Measurements from ENCODE around the gene UBTD1. TPM values are rescaled to one million over a fixed set of nuclear protein-coding genes. Genes with fewer than 3 reads are reported as not detected.

The UBTD1 gene
- polyA plus RNA-seq, 3 donors from 2014 or later, result 1.7 to 3.2 (median 2.9) TPM

- Mint-ChIP-seq H3K4me3 (no peak overlapping the region), H3K27ac (no peak overlapping the region)
Observed at GRCh38 chr10:97608991-97609561, 110.4 kb downstream of the UBTD1 start.

GRCh38 chr10:97611473-97611872 lies 112.7 kb downstream of the UBTD1 start:
- H3K9me3 Mint-ChIP-seq, result no peaks in the 10 kb centered on the region
- no peak overlapping the region for H3K27ac Mint-ChIP-seq
- H3K4me1 Mint-ChIP-seq, result no peaks in the 10 kb centered on the region
- H3K36me3 Mint-ChIP-seq, result peaks cover 0 to 3% (median 3%) of the 10 kb centered on the region in 3 donors
- no peak overlapping the region for H3K4me3 Mint-ChIP-seq
- H3K27me3 Mint-ChIP-seq (ENCODE audit: low read depth in 3 of 3), result peaks cover 0 to 4% (median 0%) of the 10 kb centered on the region in 3 donors
- DNase-seq, result no peak

More at GRCh38 chr10:97608991-97609561, 110.4 kb downstream of the UBTD1 start:
- Mint-ChIP-seq H3K27me3 (ENCODE audit: low read depth in 3 of 3) (peaks cover 0 to 5% (median 0%) of the 10 kb centered on the region in 3 donors), H3K4me1 (no peaks in the 10 kb centered on the region), H3K36me3 (no peaks in the 10 kb centered on the region), H3K9me3 (no peaks in the 10 kb centered on the region)
- no peak for DNase-seq

GRCh38 chr10:97612386-97612785 lies 113.7 kb downstream of the UBTD1 start:
- no peaks in the 10 kb centered on the region for H3K9me3 Mint-ChIP-seq
- H3K4me1 Mint-ChIP-seq, result no peaks in the 10 kb centered on the region
- peaks cover 0 to 7% (median 3%) of the 10 kb centered on the region in 3 donors for H3K36me3 Mint-ChIP-seq
- H3K27me3 Mint-ChIP-seq (ENCODE audit: low read depth in 3 of 3), result no peaks in the 10 kb centered on the region
- H3K27ac Mint-ChIP-seq, result no peak overlapping the region
- DNase-seq, result peak; percentile 14 to 28 (median 24)
- no peak overlapping the region for H3K4me3 Mint-ChIP-seq

- peaks cover 0 to 4% (median 0%) of the 10 kb centered on the region in 3 donors for H3K27me3 Mint-ChIP-seq (ENCODE audit: low read depth in 3 of 3)
- no peaks in the 10 kb centered on the region for H3K9me3 Mint-ChIP-seq
- peaks cover 0 to 7% (median 3%) of the 10 kb centered on the region in 3 donors for H3K36me3 Mint-ChIP-seq
- H3K27ac Mint-ChIP-seq, result no peak overlapping the region
- no peak overlapping the region for H3K4me3 Mint-ChIP-seq
- DNase-seq, result no peak
- H3K4me1 Mint-ChIP-seq, result no peaks in the 10 kb centered on the region
Observed at GRCh38 chr10:97618285-97618684, 119.6 kb downstream of the UBTD1 start.

- no peak overlapping the region for H3K4me3 Mint-ChIP-seq
- peaks cover 0 to 7% (median 3%) of the 10 kb centered on the region in 3 donors for H3K36me3 Mint-ChIP-seq
- peaks cover 0 to 4% (median 0%) of the 10 kb centered on the region in 3 donors for H3K27me3 Mint-ChIP-seq (ENCODE audit: low read depth in 3 of 3)
- no peak for DNase-seq
- no peaks in the 10 kb centered on the region for H3K9me3 Mint-ChIP-seq
- H3K27ac Mint-ChIP-seq, result no peak overlapping the region
- H3K4me1 Mint-ChIP-seq, result no peaks in the 10 kb centered on the region
Observed at GRCh38 chr10:97618733-97619132, 120.0 kb downstream of the UBTD1 start.

Other genes with a start within 250 kb of the UBTD1 start
- 1 to 10 TPM; 4.9 to 8.2 (median 6.7) TPM for gene ARHGAP19, start 206.3 kb upstream of the UBTD1 start, polyA plus RNA-seq
- 10 to 100 TPM in 1 of 3 donors, 1 to 10 TPM in 2; 8.0 to 15.2 (median 8.1) TPM for gene FRAT1, start 179.7 kb upstream of the UBTD1 start, polyA plus RNA-seq
- gene FRAT2, start 164.2 kb upstream of the UBTD1 start, polyA plus RNA-seq, result 10 to 100 TPM; 11.5 to 22.5 (median 15.9) TPM
- gene RRP12, start 97.6 kb upstream of the UBTD1 start, polyA plus RNA-seq, result 1 to 10 TPM; 4.6 to 8.5 (median 7.0) TPM
- gene PGAM1, start 72.7 kb upstream of the UBTD1 start, polyA plus RNA-seq, result 100 to 1,000 TPM; 315 to 415 (median 316) TPM
- 10 to 100 TPM; 60.3 to 96.0 (median 66.8) TPM for gene EXOSC1, start 52.9 kb upstream of the UBTD1 start, polyA plus RNA-seq
- 10 to 100 TPM; 19.9 to 38.5 (median 27.1) TPM for gene ZDHHC16, start 52.7 kb upstream of the UBTD1 start, polyA plus RNA-seq
- 10 to 100 TPM; 21.8 to 32.0 (median 29.6) TPM for gene MMS19, start 502 bp upstream of the UBTD1 start, polyA plus RNA-seq
- not detected for gene ANKRD2, start 73.9 kb downstream of the UBTD1 start, polyA plus RNA-seq
- gene HOGA1, start 85.5 kb downstream of the UBTD1 start, polyA plus RNA-seq, result not detected
- gene C10orf62, start 90.8 kb downstream of the UBTD1 start, polyA plus RNA-seq, result not detected
- 1 to 10 TPM in 2 of 3 donors, under 1 TPM in 1; 0.80 to 6.1 (median 1.1) TPM for gene MORN4, start 134.6 kb downstream of the UBTD1 start, polyA plus RNA-seq
- 10 to 100 TPM; 12.6 to 19.6 (median 17.6) TPM for gene PI4K2A, start 141.7 kb downstream of the UBTD1 start, polyA plus RNA-seq
- gene AVPI1, start 188.3 kb downstream of the UBTD1 start, polyA plus RNA-seq, result 10 to 100 TPM in 1 of 3 donors, 1 to 10 TPM in 2; 3.0 to 14.1 (median 4.4) TPM
- gene MARVELD1, start 214.8 kb downstream of the UBTD1 start, polyA plus RNA-seq, result 1 to 10 TPM in 1 of 3 donors, under 1 TPM in 1, not detected in 1; 0.19 to 1.0 TPM
- 10 to 100 TPM; 20.0 to 31.8 (median 26.1) TPM for gene ZFYVE27, start 238.2 kb downstream of the UBTD1 start, polyA plus RNA-seq

All from immature natural killer cell (primary cell).